Activated CD8-positive, alpha-beta memory T cell treated with anti-CD3 and anti-CD28 coated beads, Interleukin-2, amount 10 ng/mL, durations not matched to agents 7 days and 5 days (primary cell): ENCODE results near the gene COL10A1. TPM values are rescaled to one million over a fixed set of nuclear protein-coding genes. Genes with fewer than 3 reads are reported as not detected.

Source experiments
- ATAC-seq: fragments of 150-1000 bp; cut with Tn5 transposase; one replicate; pipeline ENCODE4 v1.10.0; 2021; ENCODE audit warnings: moderate library complexity
- CTCF ChIA-PET: fragments of 350-600 bp; sonication (Branson Sonifier 250); formaldehyde crosslinking; loops from one replicate; lab custom pipeline; 2021; ENCODE audit warnings: antibody characterized with exemption; lab: Charles Lee
- DNase-seq: peaks from one replicate; pipeline ENCODE4 v3.0.0-alpha.2; 2020
- H3K27ac Mint-ChIP-seq: one replicate; pipeline ENCODE4 v1.8.0; 2021; ENCODE audit warnings: mild to moderate bottlenecking, mixed read lengths
- H3K27me3 Mint-ChIP-seq: one replicate; pipeline ENCODE4 v1.8.0; 2021; ENCODE audit warnings: mixed read lengths
- H3K36me3 Mint-ChIP-seq: one replicate; pipeline ENCODE4 v1.8.0; 2021; ENCODE audit warnings: mild to moderate bottlenecking, mixed read lengths
- H3K4me1 Mint-ChIP-seq: one replicate; pipeline ENCODE4 v1.8.0; 2021; ENCODE audit warnings: mixed read lengths
- H3K4me3 Mint-ChIP-seq: one replicate; pipeline ENCODE4 v1.8.0; 2021; ENCODE audit warnings: mild to moderate bottlenecking, moderate library complexity, mixed read lengths
- H3K9me3 Mint-ChIP-seq: one replicate; pipeline ENCODE4 v1.8.0; 2022; ENCODE audit warnings: low read depth, mixed read lengths
- total RNA-seq, 2 experiments: library from RNA; stranded (reverse); gene quantifications; one replicate each; pipeline ENCODE4 v1.2.3, GENCODE V29; 2021

Gene COL10A1
- total RNA-seq, 2 experiments from 2014 or later = not detected

GRCh38 chr6:116111552-116112528 is 14.1 kb downstream of the COL10A1 start:
- Mint-ChIP-seq H3K4me3 (no peak overlapping the region), H3K36me3 (peaks cover 18% of the 10 kb centered on the region), H3K9me3 (no peaks in the 10 kb centered on the region), H3K27me3 (no peaks in the 10 kb centered on the region), H3K27ac (no peak overlapping the region), H3K4me1 (no peaks in the 10 kb centered on the region)
- DNase-seq (peak; percentile 62), ATAC-seq (peak; percentile 64)
- CTCF ChIA-PET = interaction anchor here (0.6 to 3.1 kb wide), 14 partner anchors 10 to 168 kb away, joined by 3 to 33 read pairs (median 4); partner anchors contain the start of genes NT5DC1 and TSPYL1

DNA sequence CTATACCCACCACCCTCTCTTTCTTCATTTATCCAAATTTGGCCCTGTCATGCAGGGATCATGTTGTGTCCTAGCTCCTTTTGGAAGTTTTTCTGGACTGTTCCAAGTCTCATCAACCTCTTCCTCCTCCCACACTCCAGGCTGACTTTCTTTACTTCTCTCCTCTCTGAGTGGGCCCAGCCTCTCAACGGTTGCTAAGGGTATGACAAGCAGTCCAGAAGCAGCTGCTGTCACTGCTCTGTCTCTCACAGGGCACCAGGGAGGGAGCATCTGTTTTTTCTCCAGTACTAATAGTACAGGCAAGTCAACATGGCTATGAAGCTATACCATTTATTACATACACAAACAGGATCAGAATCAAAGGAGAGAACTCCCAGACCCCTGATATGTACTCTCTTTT is 17.1 kb downstream of the COL10A1 start:
- Mint-ChIP-seq H3K36me3 (peaks cover 18% of the 10 kb centered on the region), H3K27ac (no peak overlapping the region), H3K4me1 (peaks cover 17% of the 10 kb centered on the region), H3K9me3 (no peaks in the 10 kb centered on the region), H3K4me3 (no peak overlapping the region), H3K27me3 (no peaks in the 10 kb centered on the region)
- CTCF ChIA-PET = interaction anchor here (0.9 kb wide), 1 partner anchor 13 kb away, joined by 3 read pairs; no protein-coding TSS in a partner anchor
- no peak for DNase-seq
- ATAC-seq = no peak

DNA sequence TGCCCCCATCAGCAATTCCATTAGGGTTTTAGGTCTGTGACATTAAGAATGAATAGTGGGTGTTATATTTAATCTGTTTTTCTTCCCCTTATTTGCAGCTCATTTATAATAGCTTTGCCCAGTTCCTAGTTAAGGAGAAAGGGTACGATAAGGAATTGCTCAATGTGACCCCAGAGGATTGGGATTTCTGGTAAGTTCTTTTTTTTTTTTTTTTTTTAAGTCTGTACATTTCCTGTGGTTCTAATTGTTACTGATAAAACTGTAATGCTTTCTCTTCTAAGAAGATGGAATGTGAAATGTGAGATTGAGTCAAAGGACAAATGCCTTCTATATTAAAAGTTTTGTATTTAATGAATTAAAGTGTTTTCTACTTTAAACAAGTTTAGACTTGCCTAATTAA is 19.8 kb downstream of the COL10A1 start:
- ATAC-seq = no peak
- H3K9me3 Mint-ChIP-seq = no peaks in the 10 kb centered on the region
- H3K36me3 Mint-ChIP-seq = peaks cover 17% of the 10 kb centered on the region
- H3K4me3 Mint-ChIP-seq = no peak overlapping the region
- CTCF ChIA-PET = interaction anchor here (0.7 to 1.6 kb wide), 2 partner anchors 14 to 24 kb away, joined by 3 to 4 read pairs; no protein-coding TSS in a partner anchor
- H3K27me3 Mint-ChIP-seq = no peaks in the 10 kb centered on the region
- H3K27ac Mint-ChIP-seq = no peak overlapping the region
- DNase-seq = no peak
- H3K4me1 Mint-ChIP-seq = peaks cover 41% of the 10 kb centered on the region

DNA sequence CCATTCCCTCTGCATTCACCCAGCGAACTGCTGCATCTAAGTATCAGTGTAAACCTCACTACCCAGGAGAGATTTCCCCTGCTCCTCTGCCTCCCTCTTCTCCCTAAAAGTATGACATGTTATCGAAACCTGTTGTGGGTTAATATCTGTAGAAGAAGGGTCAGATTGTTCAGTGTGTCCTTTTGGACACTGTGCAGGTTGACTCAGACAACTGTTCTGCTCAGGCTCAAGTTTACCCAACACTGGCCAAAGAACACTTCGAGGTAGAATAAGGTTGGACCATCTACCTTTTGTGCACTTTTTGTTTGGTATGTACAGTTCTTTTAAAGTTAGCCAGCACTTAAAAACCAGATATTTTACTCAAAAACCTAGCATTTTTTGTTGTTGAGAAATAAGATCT is 20.7 kb downstream of the COL10A1 start:
- Mint-ChIP-seq H3K9me3 (no peaks in the 10 kb centered on the region), H3K4me3 (no peak overlapping the region), H3K27me3 (no peaks in the 10 kb centered on the region), H3K36me3 (peaks cover 11% of the 10 kb centered on the region), H3K4me1 (peaks cover 41% of the 10 kb centered on the region), H3K27ac (no peak overlapping the region)
- CTCF ChIA-PET = interaction anchor here (1.6 kb wide), 1 partner anchor 25 kb away, joined by 3 read pairs; no protein-coding TSS in a partner anchor
- no peak for DNase-seq
- ATAC-seq = no peak

- no peaks in the 10 kb centered on the region for H3K9me3 Mint-ChIP-seq
- CTCF ChIA-PET = no interaction called here
- no peak for DNase-seq
- H3K4me3 Mint-ChIP-seq = no peak overlapping the region
- no peak overlapping the region for H3K27ac Mint-ChIP-seq
- H3K4me1 Mint-ChIP-seq = peaks cover 47% of the 10 kb centered on the region
- no peaks in the 10 kb centered on the region for H3K27me3 Mint-ChIP-seq
- H3K36me3 Mint-ChIP-seq = peaks cover 10% of the 10 kb centered on the region
- no peak for ATAC-seq
Observed at GRCh38 chr6:116104636-116105035, 21.3 kb downstream of the COL10A1 start.

DNA sequence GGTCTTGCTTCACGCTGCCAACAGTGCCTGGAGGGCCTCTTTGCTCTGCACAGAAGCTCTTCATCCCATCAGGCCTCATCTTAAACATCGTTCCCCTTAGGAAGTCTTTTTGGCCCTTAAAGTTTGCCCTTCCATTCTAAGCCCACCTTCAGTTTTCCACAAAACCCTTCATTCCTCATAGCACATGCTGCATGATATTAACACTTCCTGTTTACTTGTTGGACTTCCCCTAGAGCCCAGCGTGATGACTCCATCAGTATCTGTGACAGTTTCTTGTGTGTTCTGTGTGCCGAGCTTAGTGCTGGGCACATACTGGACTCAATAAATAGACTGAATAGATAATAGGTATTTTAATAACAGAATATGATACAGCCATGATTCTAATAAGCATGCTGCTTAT is 23.1 kb downstream of the COL10A1 start:
- ATAC-seq (no peak), DNase-seq (no peak)
- H3K36me3 Mint-ChIP-seq = peaks cover 2% of the 10 kb centered on the region
- H3K9me3 Mint-ChIP-seq = no peaks in the 10 kb centered on the region
- CTCF ChIA-PET = interaction anchor here (0.6 to 4.4 kb wide), 2 partner anchors 9 to 14 kb away, joined by 3 to 33 read pairs; no protein-coding TSS in a partner anchor
- H3K4me3 Mint-ChIP-seq = peak overlapping the region; percentile 9
- peaks cover 54% of the 10 kb centered on the region for H3K4me1 Mint-ChIP-seq
- peak overlapping the region; percentile 89 for H3K27ac Mint-ChIP-seq
- no peaks in the 10 kb centered on the region for H3K27me3 Mint-ChIP-seq

DNA sequence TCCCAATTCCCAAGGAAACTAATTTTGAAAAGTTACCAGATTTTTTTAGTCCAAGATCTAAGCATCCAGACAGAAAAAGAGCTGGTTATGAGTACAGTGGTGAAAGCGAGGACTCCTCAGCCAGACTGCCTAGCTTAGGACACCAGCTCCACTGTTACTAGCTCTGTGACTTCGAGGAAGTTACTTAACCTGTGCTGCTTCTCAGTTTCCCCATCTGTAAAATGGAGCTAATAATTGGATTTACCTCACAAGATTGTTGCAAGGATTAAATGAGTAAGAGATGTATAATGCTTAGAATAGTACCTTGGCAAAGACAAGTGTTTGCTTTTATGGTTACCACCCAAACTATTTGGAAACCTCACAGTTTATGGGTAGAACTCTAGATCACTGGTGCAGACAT is 24.1 kb downstream of the COL10A1 start:
- H3K9me3 Mint-ChIP-seq = no peaks in the 10 kb centered on the region
- peak overlapping the region; percentile 89 for H3K27ac Mint-ChIP-seq
- DNase-seq = no peak
- no peaks in the 10 kb centered on the region for H3K27me3 Mint-ChIP-seq
- CTCF ChIA-PET = interaction anchor here (0.7 to 4.4 kb wide), 4 partner anchors 10 to 90 kb away, joined by 3 to 33 read pairs (median 8); no protein-coding TSS in a partner anchor
- peaks cover under 1% of the 10 kb centered on the region for H3K36me3 Mint-ChIP-seq
- peak overlapping the region; percentile 85 for H3K4me3 Mint-ChIP-seq
- H3K4me1 Mint-ChIP-seq = peaks cover 54% of the 10 kb centered on the region
- no peak for ATAC-seq

- Mint-ChIP-seq H3K9me3 (peaks cover 3% of the 10 kb centered on the region), H3K27ac (peak overlapping the region; percentile 89), H3K36me3 (peaks cover 4% of the 10 kb centered on the region), H3K4me1 (peaks cover 54% of the 10 kb centered on the region), H3K4me3 (peak overlapping the region; percentile 85), H3K27me3 (no peaks in the 10 kb centered on the region)
- DNase-seq (no peak), ATAC-seq (peak; percentile 1)
- CTCF ChIA-PET = interaction anchor here (1.2 to 4.4 kb wide), 5 partner anchors 11 to 90 kb away, joined by 3 to 33 read pairs (median 8); no protein-coding TSS in a partner anchor
Observed at GRCh38 chr6:116101302-116101718, 24.6 kb downstream of the COL10A1 start.

- no peaks in the 10 kb centered on the region for H3K27me3 Mint-ChIP-seq
- ATAC-seq (peak; percentile 94), DNase-seq (peak; percentile 90)
- H3K4me3 Mint-ChIP-seq = peak within 1 kb of the TSS; percentile 85
- H3K27ac Mint-ChIP-seq = peak within 1 kb of the TSS; percentile 89
- peaks cover 6% of the 10 kb centered on the region for H3K9me3 Mint-ChIP-seq
- CTCF ChIA-PET = interaction anchor here (1.1 to 4.4 kb wide), 6 partner anchors 10 to 92 kb away, joined by 3 to 33 read pairs (median 6); no protein-coding TSS in a partner anchor
- H3K36me3 Mint-ChIP-seq = peaks cover 10% of the 10 kb centered on the region
- H3K4me1 Mint-ChIP-seq = peaks cover 47% of the 10 kb centered on the region
Observed at GRCh38 chr6:116100419-116101301, 25.3 kb downstream of the COL10A1 start, which contains the start of gene NT5DC1. TSS of gene NT5DC1 (plus strand) at chr6:116100853. CDS start at chr6:116100931, 78 bp downstream.

DNA sequence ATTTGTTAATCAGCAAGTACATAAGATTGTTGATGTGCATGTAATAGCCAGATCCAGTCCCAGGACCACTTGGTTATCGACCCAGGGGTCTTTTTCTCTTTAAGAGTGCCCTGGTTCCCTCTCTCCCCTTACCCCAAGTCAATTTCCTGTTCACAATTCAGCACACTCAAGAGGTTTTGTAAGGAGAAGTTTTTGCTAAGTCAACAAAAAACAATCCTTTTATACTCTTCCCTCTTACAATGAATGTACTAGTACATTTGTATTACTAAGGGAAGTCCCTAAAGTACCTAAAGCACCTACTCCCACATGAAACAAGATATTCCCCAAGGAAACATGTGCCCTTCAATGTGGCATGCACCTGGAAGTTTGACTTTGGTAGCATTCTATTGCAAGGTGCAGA is 26.9 kb downstream of the COL10A1 start:
- peaks cover 12% of the 10 kb centered on the region for H3K36me3 Mint-ChIP-seq
- H3K27me3 Mint-ChIP-seq = no peaks in the 10 kb centered on the region
- H3K27ac Mint-ChIP-seq = no peak overlapping the region
- CTCF ChIA-PET = interaction anchor here (0.6 to 5.0 kb wide), 2 partner anchors 86 to 179 kb away, joined by 3 to 38 read pairs; no protein-coding TSS in a partner anchor
- peaks cover 36% of the 10 kb centered on the region for H3K4me1 Mint-ChIP-seq
- no peak overlapping the region for H3K4me3 Mint-ChIP-seq
- ATAC-seq (no peak), DNase-seq (no peak)
- peaks cover 6% of the 10 kb centered on the region for H3K9me3 Mint-ChIP-seq

DNA sequence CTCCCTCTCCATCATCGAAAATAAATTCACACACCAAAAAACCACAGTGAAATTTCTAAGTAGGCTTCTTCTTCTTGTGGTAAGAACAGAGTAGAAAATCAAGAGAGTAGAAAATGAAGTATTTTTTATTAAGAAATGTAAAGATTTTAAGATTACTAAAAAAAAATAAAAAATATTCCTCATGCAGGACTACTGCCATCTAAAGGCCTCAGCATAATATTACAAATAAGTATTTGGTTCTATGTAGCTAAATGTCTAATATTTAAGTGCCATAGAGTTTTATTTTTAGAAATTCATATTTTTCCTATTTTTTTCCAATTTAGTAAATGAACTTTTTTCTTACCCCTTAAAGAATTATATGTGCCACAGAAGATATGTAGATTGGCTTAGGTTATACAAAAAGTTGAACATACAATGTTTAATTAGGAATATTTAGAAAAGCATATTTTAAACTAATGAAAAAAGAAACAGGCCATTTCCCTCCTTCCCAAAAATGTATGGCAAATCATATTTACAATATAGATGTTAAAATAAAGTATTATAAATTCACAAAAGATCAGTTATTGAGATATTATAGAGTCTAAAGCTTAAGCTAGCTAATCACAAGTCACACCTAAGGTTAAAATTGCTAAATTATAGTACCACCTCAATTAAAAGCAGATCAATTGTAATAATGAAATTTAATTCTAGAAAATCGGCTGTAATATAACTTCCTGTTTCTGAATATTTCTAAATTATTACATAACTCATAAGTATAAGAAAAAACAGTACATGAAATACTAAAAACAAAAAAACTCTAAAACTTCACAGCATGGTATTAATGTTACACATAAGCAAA is 28.7 kb downstream of the COL10A1 start:
- peaks cover 12% of the 10 kb centered on the region for H3K36me3 Mint-ChIP-seq
- DNase-seq (no peak), ATAC-seq (no peak)
- H3K4me1 Mint-ChIP-seq = peaks cover 23% of the 10 kb centered on the region
- no peak overlapping the region for H3K4me3 Mint-ChIP-seq
- CTCF ChIA-PET = interaction anchor here (0.9 to 5.0 kb wide), 6 partner anchors 10 to 88 kb away, joined by 3 to 38 read pairs (median 5); no protein-coding TSS in a partner anchor
- peaks cover 6% of the 10 kb centered on the region for H3K9me3 Mint-ChIP-seq
- H3K27ac Mint-ChIP-seq = no peak overlapping the region
- H3K27me3 Mint-ChIP-seq = no peaks in the 10 kb centered on the region
